HG03520 (cell line): ENCODE measurements around the gene P2RX2.

Experiments used
- ATAC-seq: cut with Tn5 transposase; IDR thresholded peaks from one replicate; pipeline ENCODE4 v1.9.1; 2021; ENCODE audit warnings: mild to moderate bottlenecking, moderate library complexity; ENCODE audit not compliant: unreplicated experiment

Gene P2RX2

GRCh38 chr12:132660052-132660451, 41.5 kb downstream of the P2RX2 start:
- ATAC-seq, result no peak

- ATAC-seq, result no peak
These were observed 42.4 kb downstream of the P2RX2 start for GRCh38 chr12:132660996-132661395.

- no peak for ATAC-seq
These were observed 43.4 kb downstream of the P2RX2 start for GRCh38 chr12:132661972-132662371.

GRCh38 chr12:132662901-132663755, 44.6 kb downstream of the P2RX2 start:
- no peak for ATAC-seq

- no peak for ATAC-seq
These were observed 45.9 kb downstream of the P2RX2 start for GRCh38 chr12:132664206-132665148.

- no peak for ATAC-seq
These were observed 46.5 kb downstream of the P2RX2 start for GRCh38 chr12:132665149-132665491.

- ATAC-seq, result no peak
These were observed 47.2 kb downstream of the P2RX2 start for GRCh38 chr12:132665794-132666193.

- no peak for ATAC-seq
These were observed 49.9 kb downstream of the P2RX2 start for GRCh38 chr12:132668191-132669088.

- ATAC-seq, result no peak
These were observed 50.7 kb downstream of the P2RX2 start for GRCh38 chr12:132669166-132669879.
